ENCODE results near the gene PIP5K1B.

DNA sequence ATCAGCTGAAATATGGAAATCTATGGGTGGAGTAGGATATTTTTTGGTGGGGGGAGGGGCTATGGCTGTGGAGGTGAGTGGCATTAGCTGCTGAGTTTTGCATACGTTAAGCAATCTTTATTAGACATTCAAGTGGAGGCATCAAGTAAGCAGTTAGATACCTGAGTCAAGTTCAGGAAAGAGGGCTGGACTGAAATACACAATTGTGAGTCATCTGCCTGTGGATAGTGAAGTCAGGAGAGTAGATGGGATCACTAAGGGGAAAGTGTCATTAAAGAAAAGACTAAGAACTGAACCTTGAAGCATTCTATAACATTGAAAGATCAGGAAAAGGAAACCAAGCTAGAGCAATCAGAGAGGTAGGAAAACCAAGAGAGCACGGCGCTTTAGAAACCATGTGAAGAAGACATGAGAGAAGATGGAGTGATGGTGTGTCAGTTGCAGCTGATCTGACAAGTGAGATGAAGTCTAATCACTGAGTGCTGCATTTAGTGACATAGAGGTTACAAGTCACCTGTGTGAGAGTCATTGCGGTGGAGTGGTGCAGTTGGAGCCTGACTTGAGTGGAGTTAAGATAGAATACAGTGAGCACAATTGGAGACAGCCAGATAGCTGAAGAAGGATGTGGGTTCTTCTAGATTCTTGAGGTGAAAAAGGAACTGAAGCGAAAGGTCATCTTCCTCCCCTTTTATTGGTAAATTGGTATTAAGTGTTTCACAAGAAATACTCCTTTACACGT lies 88.7 kb downstream of the PIP5K1B start:
- no peak for TF ChIP-seq EZH2phosphoT487 (IDR thresholded peaks at IDR 0.05; ENCODE audit: low read depth, severe bottlenecking, unreplicated experiment)
- TF ChIP-seq, protein P1, sequence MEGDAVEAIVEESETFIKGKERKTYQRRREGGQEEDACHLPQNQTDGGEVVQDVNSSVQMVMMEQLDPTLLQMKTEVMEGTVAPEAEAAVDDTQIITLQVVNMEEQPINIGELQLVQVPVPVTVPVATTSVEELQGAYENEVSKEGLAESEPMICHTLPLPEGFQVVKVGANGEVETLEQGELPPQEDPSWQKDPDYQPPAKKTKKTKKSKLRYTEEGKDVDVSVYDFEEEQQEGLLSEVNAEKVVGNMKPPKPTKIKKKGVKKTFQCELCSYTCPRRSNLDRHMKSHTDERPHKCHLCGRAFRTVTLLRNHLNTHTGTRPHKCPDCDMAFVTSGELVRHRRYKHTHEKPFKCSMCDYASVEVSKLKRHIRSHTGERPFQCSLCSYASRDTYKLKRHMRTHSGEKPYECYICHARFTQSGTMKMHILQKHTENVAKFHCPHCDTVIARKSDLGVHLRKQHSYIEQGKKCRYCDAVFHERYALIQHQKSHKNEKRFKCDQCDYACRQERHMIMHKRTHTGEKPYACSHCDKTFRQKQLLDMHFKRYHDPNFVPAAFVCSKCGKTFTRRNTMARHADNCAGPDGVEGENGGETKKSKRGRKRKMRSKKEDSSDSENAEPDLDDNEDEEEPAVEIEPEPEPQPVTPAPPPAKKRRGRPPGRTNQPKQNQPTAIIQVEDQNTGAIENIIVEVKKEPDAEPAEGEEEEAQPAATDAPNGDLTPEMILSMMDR (IDR thresholded peaks at IDR 0.05; ENCODE audit: poor library complexity), result no peak
- no peak for TF ChIP-seq EZH2 (IDR thresholded peaks at IDR 0.05; ENCODE audit: borderline replicate concordance)

Measured in hepatocyte (in vitro differentiated cells).